H1 (cell line): ENCODE measurements around the gene SMO.

ENCODE experiments used
- CTCF ChIP-seq, 3 experiments: IDR thresholded peaks; 1 replicate in 2 of 3; 2 replicates in 1 of 3; pipeline versions ENCODE4 v1.5.1 to v1.6.1; 2011; ENCODE audit warnings: low read length in 3 of 3, mild to moderate bottlenecking in 3 of 3, inconsistent platforms in 2 of 3, low read depth in 1 of 3, moderate library complexity in 1 of 3; ENCODE audit not compliant: insufficient read depth in 1 of 3; ENCODE audit errors: control extremely low read depth in 1 of 3
- NANOG ChIP-seq: IDR thresholded peaks from 2 replicates; pipeline ENCODE4 v1.6.1; 2011; ENCODE audit warnings: low read length, low read depth, mild to moderate bottlenecking, inconsistent platforms; ENCODE audit not compliant: insufficient read depth, poor library complexity, severe bottlenecking

DNA sequence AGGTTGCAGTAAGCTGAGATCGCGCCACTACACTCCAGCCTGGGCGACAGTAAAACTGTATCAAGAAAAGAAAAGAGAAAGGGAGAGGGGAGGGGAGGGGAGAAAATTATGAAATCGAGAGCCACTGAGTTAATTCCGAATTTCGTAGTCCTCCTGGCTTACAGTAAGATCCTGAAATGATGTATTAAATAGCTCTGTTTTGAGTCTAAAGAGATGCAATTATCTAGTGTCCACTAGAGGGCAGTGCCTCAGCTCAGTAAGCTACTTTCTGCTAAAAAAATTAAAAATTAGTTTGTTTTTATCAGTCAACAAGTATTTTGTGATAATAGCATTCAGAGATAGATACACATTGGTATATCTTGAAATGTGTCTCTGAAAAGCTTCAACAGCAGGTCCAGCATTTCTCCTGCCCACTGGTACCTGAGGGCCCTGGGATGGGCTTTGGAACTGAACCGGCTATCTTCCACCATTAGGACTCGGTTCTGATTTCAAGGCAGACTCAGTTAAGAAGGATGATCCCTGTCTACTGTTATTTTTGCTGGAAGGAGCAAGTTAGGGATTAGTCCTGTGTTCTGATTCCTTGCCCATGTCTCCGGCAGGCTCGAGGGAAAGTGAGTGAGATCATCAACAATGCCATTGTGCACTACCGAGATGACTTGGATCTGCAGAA lies 24.4 kb upstream of the SMO start:
- peak in 2 of 3 experiments; percentile 45 to 70; a peak in 2 of 4 replicates for TF ChIP-seq CTCF (IDR thresholded peaks at IDR 0.05; ENCODE audit: control extremely low read depth in 1 of 3, insufficient read depth in 1 of 3, low read depth in 1 of 3, low read length in 3 of 3)
- no peak for TF ChIP-seq NANOG
